Keratinocyte (primary cell): Measurements from ENCODE around the gene CWC27. TPM values are rescaled to one million over a fixed set of nuclear protein-coding genes. Genes with fewer than 3 reads are reported as not detected.
A peak's percentile ranks its signal among the peaks of the same experiment; 100 is the strongest.

Experiments used
- DNase-seq: peaks from one replicate; pipeline ENCODE4 v3.0.0-alpha.2; 2011; ENCODE audit warnings: low read depth, missing footprints, low spot score
- FAIRE-seq: peaks from 2 replicates; lab custom pipeline; 2011; peaks lifted over from hg19 to GRCh38; lab: Jason Lieb, UNC
- H2AFZ ChIP-seq: 2 replicates; pipeline ENCODE4 v1.6.0; 2012; ENCODE audit warnings: low read length, control low read depth, inconsistent platforms; ENCODE audit not compliant: control insufficient read depth
- H3K27ac ChIP-seq: 2 replicates; pipeline ENCODE4 v1.5.1; 2011; ENCODE audit warnings: low read length; ENCODE audit not compliant: control insufficient read depth, insufficient read depth
- H3K27me3 ChIP-seq: 3 replicates; pipeline ENCODE4 v1.6.0; 2011; ENCODE audit warnings: low read length; ENCODE audit not compliant: control insufficient read depth, insufficient read depth; ENCODE audit errors: extremely low read depth
- H3K36me3 ChIP-seq, 2 experiments: 2 replicates in 1 of 2; 3 replicates in 1 of 2; pipeline ENCODE4 v1.5.1; 2011; ENCODE audit warnings: low read length in 2 of 2, mild to moderate bottlenecking in 1 of 2; ENCODE audit not compliant: control insufficient read depth in 2 of 2, insufficient read depth in 2 of 2; ENCODE audit errors: extremely low read depth in 1 of 2
- H3K4me1 ChIP-seq: 3 replicates; pipeline ENCODE4 v1.5.1; 2011; ENCODE audit warnings: low read length; ENCODE audit not compliant: control insufficient read depth, insufficient read depth; ENCODE audit errors: extremely low read depth
- H3K4me2 ChIP-seq: 3 replicates; pipeline ENCODE4 v1.6.0; 2011; ENCODE audit warnings: low read depth, low read length; ENCODE audit not compliant: control insufficient read depth, insufficient read depth; ENCODE audit errors: extremely low read depth
- H3K4me3 ChIP-seq, 3 experiments: fragments of 200-600 bp in 1 of 3; sonication (generic) in 1 of 3; 2 replicates in 2 of 3; 3 replicates in 1 of 3; pipeline ENCODE4 v1.5.1; 2011 to 2016; ENCODE audit warnings: low read length in 3 of 3, mild to moderate bottlenecking in 3 of 3, control low read depth in 2 of 3, inconsistent platforms in 1 of 3, low read depth in 1 of 3, mixed read lengths in 1 of 3, mixed run types in 1 of 3, moderate library complexity in 1 of 3; ENCODE audit not compliant: control insufficient read depth in 2 of 3, insufficient read depth in 2 of 3; ENCODE audit errors: extremely low read depth in 1 of 3
- H3K79me2 ChIP-seq: 2 replicates; pipeline ENCODE4 v1.6.0; 2012; ENCODE audit warnings: low read length; ENCODE audit not compliant: control insufficient read depth, insufficient read depth
- H3K9ac ChIP-seq: 3 replicates; pipeline ENCODE4 v1.6.0; 2011; ENCODE audit warnings: low read length; ENCODE audit not compliant: control insufficient read depth, insufficient read depth; ENCODE audit errors: extremely low read depth
- H3K9me1 ChIP-seq: 3 replicates; pipeline ENCODE4 v1.6.0; 2011; ENCODE audit warnings: low read length; ENCODE audit not compliant: control insufficient read depth, insufficient read depth; ENCODE audit errors: extremely low read depth
- H3K9me3 ChIP-seq: 2 replicates; pipeline ENCODE4 v1.5.1; 2012; ENCODE audit warnings: low read depth, low read length; ENCODE audit not compliant: control insufficient read depth
- H4K20me1 ChIP-seq: 3 replicates; pipeline ENCODE4 v1.6.0; 2011; ENCODE audit warnings: low read length; ENCODE audit not compliant: control insufficient read depth, insufficient read depth; ENCODE audit errors: extremely low read depth
- CTCF ChIP-seq, 3 experiments: IDR thresholded peaks in 1 of 3; conservative IDR thresholded peaks in 1 of 3; optimal IDR thresholded peaks in 1 of 3; 2 replicates in 2 of 3; 3 replicates in 1 of 3; pipeline versions ENCODE3 to v1.5.1; 2011; ENCODE audit warnings: low read length in 3 of 3, mild to moderate bottlenecking in 3 of 3, moderate library complexity in 2 of 3, control low read depth in 1 of 3, inconsistent platforms in 1 of 3; ENCODE audit not compliant: insufficient read depth in 2 of 3; ENCODE audit errors: extremely low read depth in 1 of 3
- EZH2 ChIP-seq: IDR thresholded peaks from one replicate; pipeline ENCODE4 v1.6.1; 2012; ENCODE audit warnings: inconsistent platforms, mild to moderate bottlenecking, low read length, moderate library complexity
- dilution Hi-C: fragments of 300-500 bp; cut with MboI; formaldehyde crosslinking; loops from one replicate; pipeline ENCODE4 v1.7.0; 2020; ENCODE audit warnings: low sequenced_read_pairs; ENCODE audit not compliant: extremely low pct_ligation_motif_present
- polyA plus RNA-seq, 5 experiments: library from polyadenylated mRNA; depleted of rRNA in 3 of 5; stranded (reverse) in 3 of 5; stranded (forward) in 1 of 5; unstranded in 1 of 5; fragments of >200 nt; gene quantifications; 1 replicate in 1 of 5; 2 replicates in 3 of 5; 3 replicates in 1 of 5; pipeline versions ENCODE4 v1.2.1 to v1.2.3, GENCODE V29; 2011 to 2012; ENCODE audit warnings: missing spikeins in 2 of 5, low read depth in 1 of 5, low replicate concordance in 1 of 5

CWC27 gene
- polyA plus RNA-seq, 1 donor (not counting 4 experiments of a cell fraction or from before 2014, with no cell fraction given), result 31.8 TPM

DNA sequence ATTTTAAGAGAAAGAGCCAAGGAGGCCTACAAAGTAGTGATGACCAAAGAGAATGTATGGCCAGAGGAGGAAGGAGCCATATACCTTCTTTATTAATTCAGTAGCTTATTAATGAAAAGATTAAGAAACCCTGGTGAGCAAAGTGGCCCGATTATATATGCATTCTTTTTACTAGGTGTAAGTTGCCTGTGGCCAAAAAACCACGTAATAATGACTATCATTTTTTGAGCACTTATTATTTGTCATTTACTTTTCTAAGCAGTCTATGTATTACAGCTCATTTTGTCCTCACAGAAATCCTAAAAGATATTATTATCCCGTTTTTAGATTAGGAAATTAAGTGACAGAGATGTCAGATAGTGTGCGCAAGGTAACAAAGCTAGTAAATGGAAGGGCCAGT, 3.0 kb downstream of the CWC27 start:
- Histone ChIP-seq H3K9me1 (no peaks in the 10 kb centered on the region), H4K20me1 (no peaks in the 10 kb centered on the region), H3K27me3 (no peaks in the 10 kb centered on the region), H3K36me3 (peaks cover 0 to 4% of the 10 kb centered on the region in 2 experiments), H3K27ac (no peak overlapping the region), H3K4me2 (peak overlapping the region; percentile 30), H3K79me2 (peaks cover 58% of the 10 kb centered on the region), H3K4me1 (peaks cover 26% of the 10 kb centered on the region), H3K4me3 (no peak overlapping the region), H3K9ac (no peak overlapping the region), H2AFZ (no peak overlapping the region), H3K9me3 (no peaks in the 10 kb centered on the region)
- dilution Hi-C loops, result no loop called here
- DNase-seq (no peak), FAIRE-seq (no peak)
- TF ChIP-seq EZH2, result no peak
- no peak for TF ChIP-seq CTCF (optimal IDR thresholded peaks at IDR 0.05 in 1 of 3, IDR thresholded peaks at IDR 0.05 in 1 of 3, conservative IDR thresholded peaks at IDR 0.05 in 1 of 3; ENCODE audit: extremely low read depth in 1 of 3, insufficient read depth in 2 of 3, low read length in 3 of 3)

- FAIRE-seq (no peak), DNase-seq (no peak)
- H2AFZ ChIP-seq, result no peak overlapping the region
- peaks cover 40% of the 10 kb centered on the region for H3K79me2 ChIP-seq
- H3K9ac ChIP-seq, result no peak overlapping the region
- no peak overlapping the region for H3K4me3 ChIP-seq
- no peaks in the 10 kb centered on the region for H3K36me3 ChIP-seq
- dilution Hi-C loops, result no loop called here
- H3K4me2 ChIP-seq, result no peak overlapping the region
- H3K4me1 ChIP-seq, result peaks cover 20% of the 10 kb centered on the region
- no peaks in the 10 kb centered on the region for H3K9me3 ChIP-seq
- H3K9me1 ChIP-seq, result no peaks in the 10 kb centered on the region
- H3K27ac ChIP-seq, result no peak overlapping the region
- TF ChIP-seq EZH2 (no peak), CTCF (optimal IDR thresholded peaks at IDR 0.05 in 1 of 3, IDR thresholded peaks at IDR 0.05 in 1 of 3, conservative IDR thresholded peaks at IDR 0.05 in 1 of 3; ENCODE audit: extremely low read depth in 1 of 3, insufficient read depth in 2 of 3, low read length in 3 of 3) (no peak)
- H3K27me3 ChIP-seq, result no peaks in the 10 kb centered on the region
- H4K20me1 ChIP-seq, result no peaks in the 10 kb centered on the region
Observed at GRCh38 chr5:64773533-64773932, 4.8 kb downstream of the CWC27 start.
